IMR-90 (cell line): ENCODE results near the gene DLAT. TPM values are rescaled to one million over a fixed set of nuclear protein-coding genes. Genes with fewer than 3 reads are reported as not detected.

ENCODE experiments used
- ATAC-seq: fragments of 200-7000 bp; cut with Tn5 transposase; 2 replicates; pipeline ENCODE4 v1.9.1; 2020; ENCODE audit warnings: low read depth, mild to moderate bottlenecking, moderate library complexity
- BruUV-seq: library from RNA; stranded (reverse); fragments of 400-500 nt; replicated peaks from 2 replicates; lab custom pipeline; 2021; lab: Mats Ljungman, UMichigan
- CTCF ChIA-PET: fragments of 300-600 bp; formaldehyde crosslinking; extraction: SDS; loops from one replicate; lab custom pipeline; 2021; ENCODE audit warnings: antibody characterized with exemption; lab: Yijun Ruan, JAX
- POLR2A ChIA-PET: fragments of 300-600 bp; sonication (Branson Sonifier 250); formaldehyde crosslinking; loops from one replicate; lab custom pipeline; 2022; ENCODE audit warnings: antibody characterized with exemption; ENCODE audit not compliant: unreplicated experiment; lab: Charles Lee
- DNase-seq: peaks from one replicate; pipeline ENCODE4 v3.0.0; 2013
- H2AFZ ChIP-seq: replicated peaks from 2 replicates; pipeline ENCODE3; 2013; ENCODE audit warnings: low read length, mild to moderate bottlenecking; ENCODE audit not compliant: poor library complexity
- H2AK5ac ChIP-seq: 2 replicates; pipeline ENCODE4 v1.6.1; 2013; ENCODE audit warnings: low read depth, low read length, inconsistent platforms
- H2AK9ac ChIP-seq: replicated peaks from 2 replicates; pipeline ENCODE3; 2013; ENCODE audit warnings: mild to moderate bottlenecking, low read depth, low read length, moderate library complexity; ENCODE audit not compliant: poor library complexity
- H2BK120ac ChIP-seq: 2 replicates; pipeline ENCODE4 v1.6.1; 2013; ENCODE audit warnings: low read depth, low read length, inconsistent platforms
- H2BK15ac ChIP-seq: 3 replicates; pipeline ENCODE4 v1.6.1; 2013; ENCODE audit warnings: low read depth, low read length, inconsistent platforms
- H2BK20ac ChIP-seq: 2 replicates; pipeline ENCODE4 v1.6.1; 2013; ENCODE audit warnings: low read depth, mild to moderate bottlenecking, inconsistent platforms, low read length, moderate library complexity
- H2BK5ac ChIP-seq: 2 replicates; pipeline ENCODE4 v1.6.1; 2013; ENCODE audit warnings: mild to moderate bottlenecking, low read depth, low read length, inconsistent platforms; ENCODE audit not compliant: poor library complexity, severe bottlenecking
- H3K14ac ChIP-seq: replicated peaks from 2 replicates; pipeline ENCODE4 v1.6.1; 2013; ENCODE audit warnings: low read depth, low read length, inconsistent platforms
- H3K18ac ChIP-seq: 2 replicates; pipeline ENCODE4 v1.6.1; 2013; ENCODE audit warnings: low read depth, low read length, control low read depth
- H3K23ac ChIP-seq: 2 replicates; pipeline ENCODE4 v1.6.1; 2013; ENCODE audit warnings: low read depth, low read length, inconsistent platforms
- H3K27ac ChIP-seq: 2 replicates; pipeline ENCODE4 v1.5.1; 2013; ENCODE audit warnings: mild to moderate bottlenecking, control low read depth, low read length; ENCODE audit not compliant: insufficient read depth
- H3K27me3 ChIP-seq: 2 replicates; pipeline ENCODE4 v1.6.1; 2013; ENCODE audit warnings: low read length; ENCODE audit not compliant: control insufficient read depth, insufficient read depth
- H3K36me3 ChIP-seq: 2 replicates; pipeline ENCODE4 v1.6.1; 2013; ENCODE audit warnings: low read length, mixed read lengths; ENCODE audit not compliant: control insufficient read depth, insufficient read depth
- H3K4ac ChIP-seq: 2 replicates; pipeline ENCODE4 v1.6.1; 2013; ENCODE audit warnings: low read depth, low read length, inconsistent platforms
- H3K4me1 ChIP-seq: 2 replicates; pipeline ENCODE4 v1.6.1; 2013; ENCODE audit warnings: low read length, mixed read lengths; ENCODE audit not compliant: control insufficient read depth, insufficient read depth
- H3K4me2 ChIP-seq: 2 replicates; pipeline ENCODE4 v1.6.1; 2013; ENCODE audit warnings: low read depth, mild to moderate bottlenecking, control low read depth, low read length, moderate library complexity
- H3K4me3 ChIP-seq: 2 replicates; pipeline ENCODE4 v1.5.1; 2013; ENCODE audit warnings: low read depth, mild to moderate bottlenecking, control low read depth, low read length, moderate library complexity; ENCODE audit not compliant: insufficient read depth
- H3K56ac ChIP-seq: 2 replicates; pipeline ENCODE4 v1.6.1; 2013; ENCODE audit warnings: low read length, inconsistent platforms; ENCODE audit not compliant: insufficient read depth; ENCODE audit errors: extremely low read depth
- H3K79me1 ChIP-seq, 2 experiments: 2 replicates each; pipeline ENCODE4 v1.6.1; 2013; ENCODE audit warnings: low read length in 2 of 2, inconsistent platforms in 1 of 2, low read depth in 1 of 2
- H3K9ac ChIP-seq: 2 replicates; pipeline ENCODE4 v1.6.1; 2013; ENCODE audit warnings: low read depth, low read length, control low read depth
- H3K9me1 ChIP-seq: 2 replicates; pipeline ENCODE4 v1.6.1; 2013; ENCODE audit warnings: low read length, inconsistent platforms; ENCODE audit not compliant: insufficient read depth
- H3K9me3 ChIP-seq: 2 replicates; pipeline ENCODE4 v1.6.1; 2013; ENCODE audit warnings: low read length; ENCODE audit not compliant: control insufficient read depth, insufficient read depth
- H4K20me1 ChIP-seq: 2 replicates; pipeline ENCODE4 v1.6.1; 2013; ENCODE audit warnings: low read length, inconsistent platforms; ENCODE audit not compliant: insufficient read depth
- H4K5ac ChIP-seq: 2 replicates; pipeline ENCODE4 v1.6.1; 2013; ENCODE audit warnings: mild to moderate bottlenecking, low read depth, low read length, control low read depth
- H4K8ac ChIP-seq, 2 experiments: 2 replicates each; pipeline ENCODE4 v1.6.1; 2013; ENCODE audit warnings: low read depth in 2 of 2, low read length in 2 of 2, control low read depth in 1 of 2, inconsistent platforms in 1 of 2
- H4K91ac ChIP-seq: 2 replicates; pipeline ENCODE4 v1.6.1; 2013; ENCODE audit warnings: low read depth, low read length, inconsistent platforms; ENCODE audit not compliant: insufficient read depth
- BHLHE40 ChIP-seq: fragments of 150-350 bp; IDR thresholded peaks from 2 replicates; pipeline ENCODE4 v1.6.1; 2016; ENCODE audit warnings: mild to moderate bottlenecking, low read depth, low read length
- CHD1 ChIP-seq: IDR thresholded peaks from 2 replicates; pipeline ENCODE4 v1.6.1; 2012; ENCODE audit warnings: low read depth, low read length, improper control_type of control experiment
- CTCF ChIP-seq: conservative IDR thresholded peaks from 2 replicates; pipeline ENCODE4 v1.5.1; 2012; ENCODE audit warnings: mild to moderate bottlenecking, low read depth, low read length, improper control_type of control experiment
- ELK1 ChIP-seq: fragments of 150-350 bp; IDR thresholded peaks from 2 replicates; pipeline ENCODE4 v1.6.1; 2016; ENCODE audit warnings: low read depth, mild to moderate bottlenecking, low read length, moderate library complexity, borderline replicate concordance
- FOS ChIP-seq: fragments of 150-350 bp; IDR thresholded peaks from 2 replicates; pipeline ENCODE4 v1.6.1; 2016; ENCODE audit warnings: low read depth, low read length
- MAFK ChIP-seq: IDR thresholded peaks from 2 replicates; pipeline ENCODE4 v1.6.1; 2012; ENCODE audit warnings: low read depth, low read length, improper control_type of control experiment
- MAZ ChIP-seq: IDR thresholded peaks from 2 replicates; pipeline ENCODE4 v1.6.1; 2012; ENCODE audit warnings: low read depth, mild to moderate bottlenecking, low read length, improper control_type of control experiment, moderate library complexity, borderline replicate concordance
- MXI1 ChIP-seq: IDR thresholded peaks from 2 replicates; pipeline ENCODE4 v1.6.1; 2012; ENCODE audit warnings: low read depth, mild to moderate bottlenecking, low read length, moderate library complexity, borderline replicate concordance
- NFE2L2 ChIP-seq: fragments of 150-350 bp; IDR thresholded peaks from 2 replicates; pipeline ENCODE4 v1.6.1; 2016; ENCODE audit warnings: low read depth, mild to moderate bottlenecking, low read length
- POLR2A ChIP-seq: IDR thresholded peaks from 2 replicates; pipeline ENCODE4 v1.6.1; 2012; ENCODE audit warnings: mild to moderate bottlenecking, low read depth, low read length
- RAD21 ChIP-seq: IDR thresholded peaks from 2 replicates; pipeline ENCODE4 v1.6.1; 2012; ENCODE audit warnings: low read length, improper control_type of control experiment
- RCOR1 ChIP-seq: IDR thresholded peaks from 2 replicates; pipeline ENCODE4 v1.6.1; 2012; ENCODE audit warnings: mild to moderate bottlenecking, low read length, improper control_type of control experiment; ENCODE audit not compliant: insufficient replicate concordance
- RFX5 ChIP-seq: IDR thresholded peaks from 2 replicates; pipeline ENCODE4 v1.8.0; 2012; ENCODE audit warnings: low read depth, mild to moderate bottlenecking, low read length, moderate library complexity
- SMC3 ChIP-seq: fragments of 150-350 bp; IDR thresholded peaks from 2 replicates; pipeline ENCODE4 v1.6.1; 2016; ENCODE audit warnings: low read depth, mild to moderate bottlenecking, antibody characterized with exemption, low read length, moderate library complexity
- USF2 ChIP-seq: fragments of 150-350 bp; IDR thresholded peaks from 2 replicates; pipeline ENCODE4 v1.6.1; 2017; ENCODE audit warnings: mild to moderate bottlenecking, antibody characterized with exemption, low read length, low read depth
- WGBS, 2 experiments: methylation state at CpG; one replicate each; pipeline versions ENCODE4 v1.1.5 to v1.1.7; 2013; ENCODE audit warnings: missing lambda C conversion rate in 2 of 2; ENCODE audit not compliant: insufficient read length in 1 of 2; ENCODE audit errors: extremely low coverage in 2 of 2; 5-methylcytosine and 5-hydroxymethylcytosine counted together
- dilution Hi-C: fragments of 300-500 bp; cut with HindIII; formaldehyde crosslinking; loops from one replicate; pipeline ENCODE4 v1.14.3; 2018; ENCODE audit warnings: low sequenced_read_pairs; ENCODE audit not compliant: unreplicated experiment
- in situ Hi-C: fragments of 300-500 bp; cut with MboI; formaldehyde crosslinking; loops from 3 replicates; pipeline ENCODE4 v1.14.3; 2019; ENCODE audit warnings: low sequenced_read_pairs, inconsistent platforms, mixed read lengths
- intact Hi-C: fragments of 100-400 bp; cut with micrococcal nuclease; formaldehyde crosslinking; loops from 2 replicates; pipeline ENCODE4 v1.10.0; 2022
- polyA plus RNA-seq, 3 experiments: library from polyadenylated mRNA; depleted of rRNA; stranded (reverse); fragments of >200 nt; gene quantifications; 2 replicates each; pipeline ENCODE4 v1.2.3, GENCODE V29; 2012; ENCODE audit warnings: low replicate concordance in 1 of 3
- total RNA-seq: library from RNA; depleted of rRNA; stranded (reverse); fragments of >200 nt; gene quantifications from 2 replicates; pipeline ENCODE4 v1.2.3, GENCODE V29; 2012

DLAT gene
- total and polyA plus RNA-seq, 2 of the 4 experiments (the other 2 are of a cell fraction), result 15.5 to 27.2 TPM

- H3K9ac ChIP-seq, result no peak overlapping the region
- peak overlapping the region; percentile 83 for H2BK120ac ChIP-seq
- H3K23ac ChIP-seq, result peak overlapping the region; percentile 70
- no peak overlapping the region for H2AFZ ChIP-seq
- dilution Hi-C loops, result no loop called here
- H3K4me2 ChIP-seq, result no peak overlapping the region
- peak overlapping the region; percentile 92 for H3K4ac ChIP-seq
- H2BK20ac ChIP-seq, result peak overlapping the region; percentile 81
- peak overlapping the region; percentile 34 for H3K18ac ChIP-seq
- peak overlapping the region; percentile 66 for H4K91ac ChIP-seq
- no peaks in the 10 kb centered on the region for H4K20me1 ChIP-seq
- POLR2A ChIA-PET, result no interaction called here
- H4K5ac ChIP-seq, result no peak overlapping the region
- no TSS peak for BruUV-seq
- no peak overlapping the region for H2AK9ac ChIP-seq
- H3K4me1 ChIP-seq, result peaks cover 12% of the 10 kb centered on the region
- H3K56ac ChIP-seq, result no peak overlapping the region
- 0 out of 2 replicates have a peak overlapping the region, but pooled peaks have one; percentile 7 for H3K27ac ChIP-seq
- peak overlapping the region; percentile 87 for H3K14ac ChIP-seq
- peaks cover 16% of the 10 kb centered on the region for H3K9me1 ChIP-seq
- peak overlapping the region; percentile 91; the same call in 2 of the 3 replicates for H2BK15ac ChIP-seq
- H3K27me3 ChIP-seq, result no peaks in the 10 kb centered on the region
- in situ Hi-C loops, result no loop called here
- H4K8ac ChIP-seq, result peak overlapping the region in 1 of 2 experiments; percentile 64; a peak in 1 of 4 replicates
- intact Hi-C loops, result no loop called here
- no peaks in the 10 kb centered on the region for H3K9me3 ChIP-seq
- WGBS, 2 experiments, result 96% methylated on average over 8 of the region's 13 CpGs; no CpG with 5 or more reads in 1 of the 2 experiments
- peaks cover 4 to 6% of the 10 kb centered on the region in 2 experiments; a peak in 2 of 4 replicates for H3K79me1 ChIP-seq
- DNase-seq, result peak; percentile 24
- peaks cover 7% of the 10 kb centered on the region for H3K36me3 ChIP-seq
- peak overlapping the region; percentile 94 for H2AK5ac ChIP-seq
- H2BK5ac ChIP-seq, result peak overlapping the region; percentile 50
- ATAC-seq, result peak; percentile 27
- no peak overlapping the region for H3K4me3 ChIP-seq
- CTCF ChIA-PET, result interaction anchor here (0.7 kb wide), 1 partner anchor 141 kb away, joined by 3 read pairs; no protein-coding TSS in a partner anchor
- TF ChIP-seq MXI1, result no peak
- TF ChIP-seq CHD1, result no peak
- TF ChIP-seq RCOR1, result no peak
- TF ChIP-seq RFX5, result no peak
- TF ChIP-seq USF2, result no peak
- no peak for TF ChIP-seq POLR2A
- no peak for TF ChIP-seq RAD21
- TF ChIP-seq BHLHE40, result no peak
- no peak for TF ChIP-seq MAFK
- no peak for TF ChIP-seq CTCF
- no peak for TF ChIP-seq NFE2L2
- TF ChIP-seq MAZ, result no peak
- TF ChIP-seq SMC3, result no peak
- TF ChIP-seq FOS, result no peak
- no peak for TF ChIP-seq ELK1
Observed at GRCh38 chr11:112016088-112016764, 9.0 kb upstream of the DLAT start.
